HG03060 (cell line): Measurements from ENCODE around the gene ATP2B2.
"Not testable (repeated sequence)": the region's sequence is repeated elsewhere in the genome, so short reads cannot be mapped to it uniquely, and the experiment has no call there.

Experiments
- ATAC-seq: cut with Tn5 transposase; IDR thresholded peaks from one replicate; pipeline ENCODE4 v1.9.1; 2021; ENCODE audit warnings: low read depth, moderate number of reproducible peaks; ENCODE audit not compliant: unreplicated experiment

Gene ATP2B2

DNA sequence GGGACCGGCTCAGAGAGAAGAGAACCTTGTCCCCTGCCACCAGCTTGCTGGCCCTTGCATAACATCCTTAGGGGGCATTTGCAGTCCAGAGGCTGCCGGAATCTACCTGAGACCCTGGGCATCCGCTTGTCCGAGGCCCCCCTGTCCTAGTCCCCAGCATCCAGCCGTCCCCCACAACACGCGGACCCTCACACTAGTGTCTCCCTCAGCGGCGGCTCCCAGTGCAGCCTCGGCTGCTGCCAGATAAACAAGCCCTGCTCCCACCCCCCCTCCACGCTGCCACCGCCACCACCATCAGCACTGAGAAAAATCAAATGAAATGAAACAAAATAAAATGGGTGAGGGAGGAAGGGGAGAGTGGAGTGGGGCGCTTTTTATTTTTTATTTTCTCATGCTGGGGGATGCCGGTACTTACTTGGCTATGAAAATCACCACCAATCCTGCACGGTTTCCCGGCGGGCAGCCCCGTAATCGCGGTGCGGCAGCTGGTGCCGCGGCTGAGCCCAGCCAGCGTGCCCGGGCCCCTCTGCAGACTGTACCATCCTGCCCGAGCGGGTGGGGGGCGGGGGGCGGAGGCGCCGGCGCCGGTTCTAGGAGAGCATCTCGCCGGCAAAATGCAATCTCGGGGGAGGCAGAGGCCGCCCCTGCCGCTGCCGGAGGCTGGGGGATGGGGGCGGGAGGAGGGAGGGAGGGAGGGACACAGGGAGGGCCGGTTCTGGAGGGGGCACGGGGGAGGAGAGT lies at the start of gene ATP2B2:
ATP2B2 (minus strand) TSS at position 537 of the 741 bp plus-strand sequence. CDS start 56,043 bp downstream, outside the sequence.
- no peak for ATAC-seq

DNA sequence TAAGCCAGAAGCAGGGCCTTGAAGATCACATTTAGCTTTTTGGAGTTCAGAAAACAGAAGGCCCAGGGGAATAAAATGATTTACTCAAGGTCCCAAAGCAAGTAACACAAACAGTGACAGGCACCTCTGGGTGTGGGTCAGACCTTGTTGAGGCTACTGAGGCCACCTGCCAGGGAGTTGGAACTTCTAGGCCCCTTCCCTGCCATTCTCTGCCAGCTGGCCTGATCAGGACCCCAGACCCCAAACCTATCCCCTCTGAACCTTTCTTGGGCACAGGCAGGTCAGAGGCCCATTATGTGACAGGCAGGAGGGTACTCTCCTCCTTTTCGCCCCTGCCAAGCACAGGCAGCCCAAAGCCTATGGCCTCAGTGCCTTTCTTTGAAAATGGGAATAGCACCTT lies 49.4 kb upstream of the ATP2B2 start:
- ATAC-seq: no peak

DNA sequence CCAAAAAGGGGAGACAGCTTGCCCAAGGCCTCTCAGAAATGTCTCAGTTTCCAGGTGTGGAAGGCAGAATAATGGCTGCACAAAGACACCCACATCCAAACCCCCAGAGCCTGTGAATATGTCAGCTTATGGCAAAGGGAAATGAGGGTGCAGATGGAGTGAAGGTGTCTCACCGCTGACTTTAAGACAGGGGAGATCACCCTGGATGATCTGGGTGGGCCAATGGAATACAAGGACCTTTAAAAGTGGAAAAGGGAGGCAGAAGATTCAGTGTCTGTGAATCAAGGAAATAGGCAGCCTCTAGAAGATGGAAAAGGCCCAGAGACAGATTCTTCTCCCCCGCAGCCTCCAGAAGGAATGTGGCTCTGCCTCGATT lies 48.8 kb upstream of the ATP2B2 start:
- ATAC-seq: no peak

DNA sequence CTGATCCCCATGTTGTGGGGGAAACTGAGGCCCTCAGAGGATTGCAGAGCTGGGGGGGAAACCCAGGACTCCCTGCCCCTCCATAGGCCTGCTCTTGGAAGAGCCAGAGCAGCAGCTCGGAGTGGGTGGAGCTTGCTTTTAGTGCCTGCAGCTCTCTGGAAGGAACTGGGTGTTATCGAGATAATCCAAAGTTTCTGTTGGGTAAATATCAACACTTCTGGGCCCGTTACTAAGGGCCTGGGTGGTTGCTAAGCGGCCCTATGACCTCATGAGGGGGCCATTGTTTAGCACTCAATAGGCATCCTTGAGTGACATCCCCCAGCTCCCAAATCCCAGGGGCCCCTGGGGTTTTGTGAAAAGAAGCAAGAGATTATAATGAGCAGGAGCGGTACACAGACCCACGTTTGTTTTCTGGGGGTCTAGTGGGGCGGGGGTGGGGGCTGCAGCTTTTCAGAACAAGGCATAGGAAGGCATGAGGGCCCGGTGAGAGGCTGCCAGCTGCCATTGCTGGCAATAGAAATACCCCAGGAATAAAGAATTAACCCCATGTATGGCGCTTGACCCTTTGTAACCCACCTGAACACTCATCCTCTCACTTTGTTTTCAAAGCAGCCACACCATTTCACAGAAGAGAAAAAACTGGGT lies 48.3 kb upstream of the ATP2B2 start:
- ATAC-seq: no peak

DNA sequence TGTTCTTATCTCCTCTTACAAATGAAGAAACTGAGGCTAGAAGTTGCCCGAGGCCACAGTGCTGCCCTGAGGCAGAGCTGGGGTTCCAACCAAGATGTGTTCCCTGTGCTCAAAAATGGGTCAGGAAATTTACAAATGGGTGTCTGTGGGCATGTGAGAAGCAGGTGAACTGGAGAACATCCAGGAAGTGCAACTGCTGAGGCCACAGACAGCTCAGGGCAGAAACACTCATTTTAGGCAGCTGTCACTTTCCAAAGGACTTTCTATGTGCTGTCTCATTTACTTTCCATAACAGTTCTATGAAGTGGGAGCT lies 47.2 kb upstream of the ATP2B2 start:
- ATAC-seq: no peak

DNA sequence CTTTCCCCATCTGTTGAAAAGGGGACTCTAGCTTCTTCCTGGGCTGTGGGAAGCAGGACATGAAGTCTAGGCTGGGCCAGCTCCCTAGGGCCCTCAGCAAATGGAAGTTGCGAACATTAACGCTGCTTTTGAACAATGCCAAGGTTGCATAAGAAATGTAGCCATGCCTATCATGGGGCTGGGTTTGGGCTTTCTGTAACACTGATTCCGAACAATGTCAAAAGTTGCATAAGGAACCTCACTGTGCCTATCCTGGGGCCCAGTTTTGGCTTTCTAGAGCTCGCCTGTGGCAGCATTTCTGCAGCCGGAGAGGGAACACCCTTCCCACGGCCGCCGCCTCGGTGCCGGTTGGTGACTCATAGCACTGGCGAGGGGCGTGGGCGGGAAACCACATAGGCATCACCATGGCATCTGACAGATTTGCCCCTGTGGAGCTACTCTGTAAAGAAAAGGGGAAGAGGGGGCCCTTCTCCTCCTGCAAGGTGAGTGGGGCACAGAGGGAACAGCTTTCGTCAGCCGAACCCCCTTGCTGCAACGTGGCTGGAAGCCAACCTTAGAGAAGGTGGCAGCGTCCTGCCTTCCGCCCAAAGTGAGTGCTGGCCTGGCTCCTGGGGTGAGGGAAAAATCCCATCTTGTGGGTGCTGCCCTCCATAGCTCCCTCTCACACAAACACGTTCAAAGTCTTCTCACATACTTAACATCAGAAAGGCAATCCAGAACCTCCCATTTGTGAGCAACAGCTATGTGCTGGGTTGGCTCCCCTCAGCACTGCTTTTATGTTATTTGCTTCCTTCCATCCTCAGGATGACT lies 46.6 kb upstream of the ATP2B2 start:
- ATAC-seq: no peak

DNA sequence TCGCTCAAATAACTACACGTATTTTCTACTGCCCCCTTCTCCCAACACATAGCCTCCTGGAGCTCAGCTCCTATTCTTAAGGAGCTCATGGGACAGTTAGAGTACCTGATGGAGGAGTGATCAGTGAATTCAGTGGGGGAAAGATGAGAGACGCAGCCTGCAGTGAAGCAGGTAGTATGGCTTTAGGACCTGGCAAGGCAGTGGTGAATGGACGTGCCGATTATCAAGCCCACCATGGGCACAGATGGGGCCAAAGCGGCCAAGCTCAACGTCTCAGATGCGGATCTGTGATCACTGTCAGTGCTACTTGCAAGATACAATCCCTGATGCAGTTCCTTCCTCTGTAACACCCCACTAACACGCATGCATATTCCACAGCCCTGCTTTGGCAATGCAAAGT lies 45.8 kb upstream of the ATP2B2 start:
- no peak for ATAC-seq

DNA sequence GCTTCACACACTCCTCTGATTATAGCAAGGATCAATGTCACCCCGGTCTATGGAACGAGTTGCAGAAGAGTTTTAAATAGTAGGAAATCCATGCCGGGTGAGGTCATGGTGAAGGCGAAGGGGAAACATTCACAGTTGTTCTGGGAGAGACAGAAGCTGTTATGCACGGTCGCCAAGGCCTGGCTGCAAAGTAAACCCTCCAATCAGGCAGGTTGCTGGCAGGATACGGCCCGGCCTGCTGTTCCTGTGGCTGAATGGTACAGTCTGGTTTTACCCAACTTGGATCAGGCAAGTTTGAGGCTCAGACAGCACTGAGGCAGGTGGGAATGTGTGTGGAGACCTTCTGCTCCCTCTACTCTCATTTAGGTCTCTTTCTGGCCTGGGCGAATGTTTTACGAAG lies 45.3 kb upstream of the ATP2B2 start:
- ATAC-seq: no peak

DNA sequence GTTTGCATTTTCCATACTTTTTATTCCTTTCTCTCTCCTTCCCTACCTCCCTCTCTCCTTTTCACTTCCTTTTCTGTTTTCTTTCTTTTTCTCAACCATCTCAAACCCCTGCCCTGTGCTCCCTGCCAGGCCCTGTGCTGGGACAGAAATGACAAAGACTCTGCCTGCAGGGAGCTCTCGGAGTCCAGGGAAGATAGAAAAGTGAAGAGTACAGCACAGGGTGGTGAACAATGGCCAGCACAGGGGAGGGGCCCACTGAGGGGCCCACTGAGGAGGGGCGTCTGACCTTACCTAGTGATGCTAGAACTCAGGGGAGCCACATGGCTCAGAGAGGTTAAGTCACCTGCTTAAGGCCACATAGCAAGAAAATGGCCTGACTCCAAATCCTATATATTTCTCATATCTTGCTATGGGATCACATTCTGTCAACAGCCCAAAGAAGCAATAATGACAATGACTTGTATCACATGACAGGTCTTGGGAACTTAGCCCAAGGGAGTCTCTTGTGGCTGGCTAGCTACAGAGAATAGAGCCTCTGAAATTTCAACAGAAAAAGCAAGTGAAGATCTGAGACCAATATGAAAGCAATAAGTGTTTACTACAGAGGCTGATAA lies 44.3 kb upstream of the ATP2B2 start:
- no peak for ATAC-seq

DNA sequence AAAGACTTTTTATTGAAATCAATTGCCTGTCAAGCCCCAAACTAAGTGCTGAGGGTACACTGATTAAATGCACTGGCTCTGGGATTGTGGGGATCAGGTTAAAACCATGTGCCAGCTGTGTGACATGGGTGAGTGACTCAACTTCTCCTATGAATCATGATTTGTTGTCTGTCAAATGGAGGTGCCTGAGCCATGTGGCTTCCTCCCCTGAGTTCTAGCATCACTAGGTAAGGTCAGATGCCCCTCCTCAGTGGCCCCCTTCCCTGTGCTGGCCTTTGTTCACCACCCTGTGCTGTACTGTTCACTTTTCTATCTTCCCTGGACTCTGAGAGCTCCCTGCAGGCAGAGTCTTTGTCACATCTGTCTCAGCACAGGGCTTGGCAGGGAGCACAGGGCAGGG lies 43.6 kb upstream of the ATP2B2 start:
- ATAC-seq: no peak

DNA sequence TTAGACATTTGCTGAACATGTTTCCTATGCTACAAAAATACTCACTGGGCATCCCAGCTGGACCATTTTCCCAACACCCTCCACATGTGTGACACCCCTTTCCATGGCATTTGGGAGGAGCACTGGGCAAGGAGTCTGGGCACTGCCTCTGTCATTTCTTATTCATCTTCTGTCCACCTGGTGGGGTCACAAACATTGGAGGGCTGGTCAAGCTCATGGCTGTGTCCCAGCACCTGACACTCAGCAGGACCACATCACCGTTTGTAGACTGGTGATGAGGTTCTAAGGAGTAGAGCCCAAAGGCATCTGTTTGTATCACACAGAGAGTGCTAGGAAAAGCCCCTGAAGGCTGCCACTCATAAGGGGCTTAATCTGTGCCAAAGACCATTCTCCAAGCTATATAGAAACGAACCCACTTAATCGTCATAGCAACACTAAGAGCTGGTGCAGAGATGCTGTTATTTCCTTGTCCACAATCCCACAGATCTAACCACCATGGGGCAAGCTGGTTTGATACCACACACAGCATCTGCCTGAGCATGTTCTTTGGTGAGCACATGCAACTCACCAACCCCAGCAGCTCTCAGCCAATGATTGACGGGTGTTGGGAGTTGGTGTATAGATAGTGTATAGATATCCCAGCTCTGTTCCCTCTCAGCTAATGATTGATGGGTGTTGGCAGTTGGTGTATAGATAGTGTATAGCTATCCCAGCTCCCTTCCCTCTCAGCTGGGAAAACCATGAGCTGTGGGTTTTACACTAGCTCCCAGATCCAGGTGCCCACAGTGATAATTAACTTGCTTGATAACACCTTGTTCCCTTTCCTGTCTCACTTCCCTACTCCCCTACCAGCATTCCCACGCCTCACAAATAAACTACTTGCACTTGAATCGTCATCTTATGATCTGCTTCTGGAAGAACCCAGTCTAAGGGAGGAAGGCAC lies 42.7 kb upstream of the ATP2B2 start:
- ATAC-seq: no peak

DNA sequence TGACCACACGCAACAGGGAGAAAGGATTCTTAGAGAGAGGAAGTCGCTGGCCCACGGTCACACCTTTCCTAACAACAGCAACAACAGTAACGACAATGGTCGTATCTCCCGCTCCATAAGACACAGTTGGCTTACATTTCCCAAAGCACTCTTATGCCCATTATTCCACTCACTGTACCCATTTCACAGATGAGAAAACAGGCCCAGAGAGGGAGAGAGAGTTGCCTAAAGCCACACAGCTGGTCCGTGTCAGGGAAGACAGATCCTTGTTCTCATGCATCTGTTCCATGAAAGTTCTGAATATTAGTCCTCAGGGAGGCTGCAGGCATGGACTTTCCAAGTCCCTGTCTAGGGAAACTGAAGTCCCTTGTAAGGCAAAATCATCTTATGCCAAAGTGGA lies 42.0 kb upstream of the ATP2B2 start:
- no peak for ATAC-seq

DNA sequence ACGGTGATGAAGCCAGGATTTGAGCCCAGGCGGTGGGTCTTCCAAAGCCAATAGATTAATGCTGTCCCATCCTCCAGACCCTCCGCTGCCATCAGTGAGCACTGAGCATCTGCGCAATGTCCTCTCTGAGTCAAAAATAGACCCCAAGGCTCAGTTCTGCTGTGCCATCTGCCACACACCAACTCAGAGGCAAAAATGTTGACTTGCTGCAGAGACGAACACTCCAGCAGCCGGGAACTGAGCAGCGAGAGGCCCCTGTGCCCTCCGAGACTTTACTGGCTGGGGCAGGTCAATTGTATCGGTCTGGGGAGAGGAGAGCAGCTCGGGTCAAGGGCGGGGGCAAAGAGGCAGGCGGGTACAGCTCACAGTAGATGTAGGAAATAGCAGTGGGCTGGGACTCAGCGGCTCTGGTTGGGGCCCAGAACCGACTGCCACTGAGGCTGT lies 41.5 kb upstream of the ATP2B2 start:
- no peak for ATAC-seq

DNA sequence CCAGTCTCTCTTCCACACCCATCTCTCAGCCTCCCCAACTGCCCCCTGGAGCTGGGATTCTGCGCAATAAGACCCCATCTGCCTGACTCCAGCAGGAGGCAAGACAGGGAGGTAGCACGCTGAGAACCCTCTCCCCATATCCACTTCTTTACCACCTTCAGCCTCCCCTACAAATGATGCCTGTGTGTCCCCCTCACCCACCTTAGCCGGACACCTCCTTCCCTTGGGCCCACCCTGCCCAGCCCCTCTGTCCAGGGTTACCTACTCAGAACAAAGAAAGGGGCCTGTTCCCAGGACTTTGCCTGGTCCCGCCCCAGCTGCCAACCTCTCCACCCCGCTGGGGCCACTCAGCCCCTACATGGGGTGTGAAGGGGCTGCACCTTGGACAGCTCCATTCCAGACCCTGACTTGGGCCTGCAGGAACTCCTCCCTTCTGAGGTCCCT lies 40.8 kb upstream of the ATP2B2 start:
- no peak for ATAC-seq

DNA sequence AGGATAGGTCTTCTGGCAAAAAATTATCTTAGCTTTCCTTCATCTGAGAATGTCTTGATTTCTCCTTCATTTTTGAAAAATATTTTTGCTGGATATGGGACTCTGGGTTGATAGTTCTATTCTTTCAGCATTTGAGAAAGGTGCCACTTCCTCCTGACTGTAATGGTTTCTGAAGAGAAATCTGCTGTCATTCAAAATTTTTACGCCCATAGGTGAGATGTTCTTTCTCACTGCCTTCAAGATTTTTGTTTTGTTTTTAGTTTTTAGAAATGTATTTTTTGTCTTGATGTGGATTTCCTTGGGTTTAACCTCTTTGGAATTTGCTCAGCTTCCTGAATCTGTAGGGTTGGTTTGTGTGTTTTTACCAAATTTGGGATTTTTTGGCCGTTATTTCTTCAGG lies 37.1 kb upstream of the ATP2B2 start:
- no peak for ATAC-seq

DNA sequence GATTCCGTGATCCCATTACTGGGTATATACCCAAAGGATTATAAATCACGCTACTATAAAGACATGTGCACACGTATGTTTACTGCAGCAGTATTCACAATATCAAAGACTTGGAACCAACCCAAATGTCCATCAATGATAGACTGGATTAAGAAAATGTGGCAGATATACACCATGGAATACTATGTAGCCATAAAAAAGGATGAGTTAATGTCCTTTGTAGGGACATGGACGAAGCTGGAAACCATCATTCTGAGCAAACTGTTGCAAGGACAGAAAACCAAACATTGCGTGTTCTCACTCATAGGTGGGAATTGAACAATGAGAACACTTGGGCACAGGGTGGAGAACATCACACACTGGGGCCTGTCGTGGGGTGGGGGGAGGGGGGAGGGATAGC lies 35.0 kb upstream of the ATP2B2 start:
- not testable (repeated sequence) for ATAC-seq

DNA sequence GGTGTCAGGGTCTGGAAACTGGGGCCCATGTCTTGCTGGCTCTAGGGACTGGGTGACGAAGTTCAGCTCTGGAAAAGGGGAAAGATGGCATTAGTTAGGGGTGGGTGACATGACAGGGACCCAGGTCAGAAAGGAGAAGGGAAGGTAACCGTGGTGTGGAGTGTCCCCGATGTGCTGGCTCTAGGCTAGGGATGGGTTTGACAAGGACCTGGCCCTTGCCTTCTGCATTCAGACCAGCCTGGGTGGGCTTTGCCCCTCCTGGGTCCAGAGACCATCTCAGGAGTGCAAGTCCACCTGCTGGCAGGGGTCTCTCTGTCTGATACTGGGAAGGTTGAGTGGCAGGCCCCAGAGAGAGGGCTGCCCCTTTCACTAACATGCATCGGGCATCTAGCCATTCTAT lies 28.7 kb upstream of the ATP2B2 start:
- no peak for ATAC-seq

DNA sequence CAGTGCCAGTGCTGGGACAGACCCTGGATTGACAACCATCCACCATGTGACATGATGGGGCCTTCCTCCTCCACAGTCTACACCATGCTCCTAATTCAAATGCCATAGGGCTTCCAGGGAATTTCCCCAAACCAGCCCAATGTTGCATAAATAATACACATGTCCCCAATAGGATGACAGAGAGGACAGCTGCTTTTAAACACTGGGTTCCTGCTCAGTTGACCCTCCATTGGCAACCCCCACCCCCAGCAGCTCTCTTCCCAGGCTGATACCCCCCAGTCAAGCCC lies 28.3 kb upstream of the ATP2B2 start:
- no peak for ATAC-seq

DNA sequence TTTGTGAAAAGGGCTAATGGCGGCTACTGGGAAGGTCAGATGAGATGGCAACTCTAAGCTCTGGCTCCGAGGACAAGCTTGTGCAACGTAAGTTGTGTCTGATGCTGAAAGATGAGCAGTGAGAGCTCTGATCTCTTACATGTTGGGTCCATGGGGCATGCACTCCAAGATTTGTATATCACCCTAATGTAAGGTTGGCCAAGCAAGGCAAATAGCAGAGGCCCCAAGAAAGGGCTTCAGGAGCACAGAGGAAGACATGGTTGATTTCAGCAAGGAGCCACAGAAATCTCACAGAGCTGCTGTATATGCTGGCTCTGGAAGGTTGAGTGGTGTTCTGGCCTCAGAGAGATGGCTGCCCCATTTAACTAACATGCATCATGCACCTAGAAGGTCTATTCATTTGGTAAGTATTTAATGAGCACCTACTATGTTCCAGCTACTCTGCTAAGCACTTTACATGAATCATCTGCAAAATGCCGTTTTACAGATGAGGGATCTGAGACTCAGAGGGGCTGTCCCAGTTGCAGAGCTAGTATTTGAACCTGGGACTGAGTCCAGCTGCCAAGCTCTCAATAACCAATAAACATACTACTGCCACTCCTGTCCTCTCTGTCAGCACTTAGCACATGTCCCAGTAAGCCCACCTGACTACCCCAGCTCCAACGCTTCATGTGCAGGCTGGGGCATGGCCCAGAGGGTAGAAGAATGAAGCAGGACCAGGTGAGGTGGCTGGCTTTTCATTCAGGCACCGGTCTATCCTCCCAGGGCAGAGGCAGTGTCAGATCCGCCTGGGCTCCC lies 27.8 kb upstream of the ATP2B2 start:
- ATAC-seq: no peak

DNA sequence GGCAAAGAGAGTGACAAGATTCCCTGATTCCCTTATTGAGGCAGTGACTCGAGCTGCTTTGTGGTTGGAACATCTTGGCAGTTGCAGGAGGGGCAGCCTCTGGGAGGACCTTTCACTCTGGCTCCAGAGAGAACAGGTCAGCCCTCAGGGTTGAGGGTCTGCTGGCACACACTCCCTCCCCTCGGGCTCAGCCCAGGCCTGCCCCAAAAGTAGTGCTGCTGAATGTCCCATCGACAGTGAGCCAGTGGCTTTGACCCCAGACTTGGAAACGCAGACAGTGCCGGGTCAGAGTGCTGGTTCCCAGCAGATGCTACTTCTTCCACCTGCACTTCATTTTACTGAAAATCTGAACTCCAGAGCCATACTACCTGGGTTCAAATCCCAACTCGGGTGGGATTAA lies 25.6 kb upstream of the ATP2B2 start:
- ATAC-seq: no peak
